HG03469 (cell line): ENCODE results near the gene NPHP4.
"Not testable (repeated sequence)": the region's sequence is repeated elsewhere in the genome, so short reads cannot be mapped to it uniquely, and the experiment has no call there.

Experiments
- ATAC-seq: cut with Tn5 transposase; IDR thresholded peaks from one replicate; pipeline ENCODE4 v1.9.1; 2021; ENCODE audit warnings: mild to moderate bottlenecking, moderate library complexity, moderate number of reproducible peaks; ENCODE audit not compliant: unreplicated experiment

Gene NPHP4

DNA sequence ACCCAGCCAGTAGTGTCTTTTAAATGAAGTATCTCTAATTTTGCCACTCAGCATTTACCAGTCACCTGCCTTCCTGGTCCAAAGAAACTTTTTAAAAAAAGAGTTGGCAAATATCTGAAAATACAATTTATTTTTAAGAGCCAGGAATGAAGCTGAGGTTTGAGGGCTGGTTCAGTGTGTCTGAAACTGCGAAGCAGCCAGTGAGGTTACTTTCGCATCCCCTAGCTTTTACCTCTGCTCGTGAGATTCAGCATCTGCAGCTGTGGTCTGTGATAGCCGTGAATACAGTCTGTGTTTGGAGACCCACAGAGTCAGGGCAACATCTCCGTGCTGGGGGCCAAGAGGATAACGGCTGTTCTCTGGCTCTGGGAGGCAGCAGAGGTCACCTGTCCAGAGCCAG is 32.2 kb upstream of the NPHP4 start:
- ATAC-seq = no peak

DNA sequence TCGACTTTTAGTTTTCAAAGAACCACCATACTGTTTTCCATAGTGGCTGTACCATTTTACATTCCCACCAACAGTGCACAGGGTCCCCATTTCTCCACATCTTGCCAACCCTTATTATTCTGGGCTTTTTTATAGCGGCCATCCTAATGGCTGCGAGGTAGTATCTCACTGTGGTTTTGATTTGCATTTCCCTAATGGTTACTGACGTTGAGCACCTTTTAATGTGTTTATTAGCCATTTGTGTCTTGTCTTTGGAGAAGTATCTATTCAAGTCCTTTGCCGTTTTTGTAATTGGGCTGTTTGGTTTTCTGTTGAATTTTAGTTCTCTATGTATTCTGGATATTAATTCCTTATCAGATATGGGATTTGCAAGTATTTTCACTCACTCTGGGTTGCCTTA is 31.1 kb upstream of the NPHP4 start:
- no peak for ATAC-seq

- ATAC-seq = no peak
Measured at GRCh38 chr1:6022193-6022592, 30.0 kb upstream of the NPHP4 start.

DNA sequence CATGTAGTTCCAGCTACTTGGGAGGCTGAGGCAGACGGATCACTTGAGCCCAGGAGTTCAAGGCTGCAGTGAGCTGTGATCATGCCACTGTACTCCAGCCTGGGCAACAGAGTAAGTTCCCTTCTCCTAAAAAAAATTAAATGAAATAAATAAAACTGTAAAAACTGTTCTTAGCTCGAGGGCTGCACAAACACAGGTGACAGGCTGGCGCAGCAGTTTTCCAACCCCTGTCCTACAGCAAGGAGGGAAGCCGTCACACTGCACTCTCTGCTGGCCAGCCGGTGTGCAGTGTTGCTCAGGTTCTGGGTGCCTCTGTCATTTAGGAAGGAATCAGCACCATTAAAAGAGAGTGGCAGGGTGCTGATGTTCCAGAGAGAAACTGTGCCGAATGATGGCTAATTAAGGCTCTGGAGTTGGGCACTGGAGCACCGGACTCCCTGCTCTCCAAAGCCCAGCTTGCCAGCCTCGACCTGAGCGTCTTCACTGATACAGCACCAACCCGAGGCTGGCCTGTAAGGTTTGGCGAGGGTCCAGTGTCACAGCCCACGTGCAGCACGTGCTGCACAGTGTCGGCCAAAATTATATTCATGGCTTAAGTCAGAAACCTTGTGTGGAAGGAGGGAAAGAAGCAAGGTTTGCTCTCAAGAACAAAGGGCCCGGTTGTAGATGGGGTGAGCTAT is 27.1 kb upstream of the NPHP4 start:
- no peak for ATAC-seq

- not testable (repeated sequence) for ATAC-seq
Measured at GRCh38 chr1:6017654-6018053, 25.4 kb upstream of the NPHP4 start.

DNA sequence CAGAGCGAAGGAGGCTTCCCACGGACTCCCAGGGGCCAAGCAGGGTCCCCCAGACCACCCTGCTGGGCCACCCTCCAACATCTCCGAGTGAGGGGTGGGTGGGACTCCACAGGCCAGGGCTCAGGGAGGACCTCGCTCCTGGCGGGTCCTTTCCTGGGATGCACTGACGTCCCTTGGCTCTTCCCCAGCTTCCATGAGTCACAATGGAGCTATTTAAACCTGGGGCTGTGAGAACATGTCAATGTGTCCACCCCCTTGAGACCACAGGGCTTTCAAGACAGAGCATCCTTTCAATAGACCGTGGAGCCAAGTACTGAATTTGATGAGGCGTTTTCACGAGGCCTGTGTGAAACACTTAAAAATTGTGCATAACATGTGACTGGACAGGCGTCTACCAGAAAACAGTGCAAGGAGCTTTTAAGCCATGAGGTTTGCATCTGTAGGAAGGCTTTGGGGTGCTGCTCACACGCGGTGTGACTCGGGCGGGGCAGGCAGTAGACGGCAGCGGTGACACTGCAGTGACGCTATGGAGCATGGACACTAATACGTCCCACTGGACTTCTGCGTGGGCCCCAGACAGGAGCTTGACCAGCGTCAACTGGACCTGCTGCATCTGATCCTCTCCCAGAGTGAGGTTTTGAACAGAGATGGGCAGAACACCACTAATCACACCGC is 24.1 kb upstream of the NPHP4 start:
- no peak for ATAC-seq

- ATAC-seq = no peak
Measured at GRCh38 chr1:6014130-6014999, 22.1 kb upstream of the NPHP4 start.

DNA sequence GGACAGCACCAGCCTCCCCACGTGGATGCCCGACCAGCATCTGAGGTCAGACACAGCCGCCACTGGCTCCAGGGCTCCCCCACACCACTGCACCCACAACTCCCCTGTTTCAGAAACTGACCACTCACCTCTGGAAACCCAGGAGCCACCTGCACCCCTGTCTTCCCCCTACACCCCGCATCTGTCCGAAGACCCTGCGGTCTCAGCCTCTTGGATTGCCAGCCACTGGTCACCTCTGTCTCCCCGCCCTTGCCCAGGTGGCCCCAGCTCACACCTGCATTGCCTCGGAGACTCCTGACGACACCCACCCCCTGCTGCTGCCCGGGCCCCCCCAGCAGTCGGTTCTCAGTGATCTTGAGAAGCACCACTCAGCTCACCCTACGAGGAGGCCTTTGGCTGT is 21.3 kb upstream of the NPHP4 start:
- ATAC-seq = no peak

DNA sequence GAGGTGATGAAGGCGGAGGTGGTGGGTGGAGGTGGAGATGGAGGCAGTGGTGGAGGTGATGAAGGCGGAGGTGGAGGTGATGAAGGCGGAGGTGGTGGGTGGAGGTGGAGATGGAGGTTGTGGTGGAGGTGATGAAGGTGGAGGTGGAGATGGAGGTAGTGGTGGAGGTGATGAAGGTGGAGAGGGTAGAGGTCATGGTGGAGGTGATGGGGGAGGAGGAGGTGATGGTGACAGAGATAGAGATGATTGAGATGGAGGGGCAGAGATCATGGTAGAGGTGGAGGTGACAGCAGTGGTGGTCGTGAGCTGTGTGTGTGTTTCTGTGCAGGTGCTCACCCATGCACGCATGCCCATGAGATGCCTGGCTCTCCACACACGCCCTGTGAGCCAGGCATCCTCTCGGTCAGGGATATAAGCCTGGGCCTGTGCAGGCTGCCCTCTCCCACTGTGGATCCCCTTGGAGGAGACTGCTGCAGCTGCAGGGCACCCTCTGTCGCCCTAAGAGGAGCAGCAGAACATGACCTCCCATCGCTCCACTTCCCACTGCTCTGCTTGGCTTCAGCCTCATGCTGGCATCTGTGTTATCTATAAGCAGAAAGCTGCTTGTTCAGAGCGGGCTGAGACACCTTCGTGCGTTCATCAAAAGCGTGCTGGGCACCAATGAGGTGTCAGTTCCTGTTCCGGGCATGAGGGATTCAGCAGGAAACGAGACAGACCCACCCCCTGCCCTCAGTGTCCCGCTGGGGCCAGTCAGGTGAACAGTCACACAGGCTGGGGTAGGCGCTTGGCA is 20.5 kb upstream of the NPHP4 start:
- no peak for ATAC-seq

GRCh38 chr1:6011946-6012258 is 19.7 kb upstream of the NPHP4 start:
- ATAC-seq = no peak

- ATAC-seq = no peak
Measured at GRCh38 chr1:6011161-6011945, 19.1 kb upstream of the NPHP4 start.

GRCh38 chr1:6010554-6010953 is 18.3 kb upstream of the NPHP4 start:
- no peak for ATAC-seq

DNA sequence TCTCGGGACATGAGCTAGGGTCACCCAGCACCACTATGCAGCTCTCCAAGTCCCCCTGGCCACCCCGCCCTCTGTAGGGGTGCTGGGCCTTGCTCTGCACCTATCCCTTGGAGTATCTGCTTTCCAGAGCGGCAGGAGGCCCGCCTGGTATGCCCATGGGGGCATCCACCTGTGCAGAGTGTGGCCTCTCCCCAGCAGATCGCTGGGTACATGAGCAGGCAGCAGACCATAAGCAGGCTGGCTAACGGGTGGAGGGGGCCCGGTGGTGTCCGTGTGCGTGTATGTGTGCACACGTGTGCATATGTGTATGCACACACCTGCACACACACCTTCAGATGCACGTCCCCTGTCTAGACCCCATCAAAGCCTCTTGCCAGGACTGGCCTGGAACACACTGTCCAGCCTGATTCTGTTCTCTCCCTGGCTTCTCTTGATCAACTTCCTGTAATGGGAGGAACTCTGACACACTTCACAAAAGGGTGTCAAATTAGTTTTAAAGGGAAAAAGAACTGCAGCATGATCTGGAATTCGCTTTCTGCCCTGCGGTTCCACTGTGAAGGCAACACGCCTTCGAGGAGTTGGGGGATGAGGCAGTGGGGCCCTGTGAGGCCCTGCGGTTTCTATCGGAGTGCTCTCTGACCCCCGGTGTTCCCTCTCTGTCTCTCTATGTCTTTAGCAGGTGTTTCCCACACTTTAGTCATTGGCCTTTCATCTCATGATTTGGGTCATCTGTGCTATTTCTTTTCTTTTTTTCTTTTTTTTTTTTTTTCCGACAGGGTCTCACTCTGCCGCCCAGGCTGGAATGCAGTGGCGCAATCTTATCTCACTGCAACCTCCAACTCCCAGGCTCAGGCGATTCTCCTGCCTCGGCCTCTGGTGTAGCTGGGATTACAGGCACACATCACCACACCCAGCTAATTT is 17.2 kb upstream of the NPHP4 start:
- ATAC-seq = no peak

DNA sequence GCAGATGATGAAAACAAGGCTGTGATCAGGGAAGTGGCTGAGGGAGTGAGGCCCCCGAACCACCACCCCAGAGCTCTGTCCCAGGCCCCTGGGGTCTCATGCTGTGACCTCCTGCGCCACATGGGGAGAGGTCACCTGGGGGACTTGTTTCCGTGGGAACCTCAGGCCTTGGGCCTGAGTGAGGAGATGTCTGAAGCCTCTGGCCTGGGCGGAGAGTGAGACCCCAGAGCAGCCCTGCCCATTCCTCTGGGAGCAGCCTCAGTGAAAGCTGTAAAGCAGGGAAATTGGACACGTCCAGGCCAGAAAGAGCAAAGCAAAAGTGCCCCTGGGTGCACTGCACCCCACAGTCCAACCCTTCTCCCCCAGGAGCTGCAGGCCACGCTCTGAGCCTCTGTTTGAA is 16.5 kb upstream of the NPHP4 start:
- no peak for ATAC-seq

DNA sequence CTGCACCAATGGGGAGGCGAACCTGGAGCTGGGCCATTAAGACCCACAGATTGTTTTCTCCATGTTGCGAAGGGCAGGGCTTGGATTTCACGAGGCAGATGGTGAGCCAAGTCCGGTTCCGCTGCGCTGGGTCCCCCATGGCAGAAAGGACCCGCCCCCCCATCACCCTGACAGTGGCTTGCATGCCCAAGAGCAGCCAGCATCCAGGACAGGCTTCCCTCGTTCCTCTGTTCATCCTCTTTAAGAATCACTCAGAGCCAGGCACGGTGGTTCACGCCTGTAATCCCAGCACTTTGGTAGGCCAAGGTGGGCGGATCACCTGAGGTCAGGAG is 15.8 kb upstream of the NPHP4 start:
- no peak for ATAC-seq

- ATAC-seq = no peak
Measured at GRCh38 chr1:6007318-6008083, 15.3 kb upstream of the NPHP4 start.

DNA sequence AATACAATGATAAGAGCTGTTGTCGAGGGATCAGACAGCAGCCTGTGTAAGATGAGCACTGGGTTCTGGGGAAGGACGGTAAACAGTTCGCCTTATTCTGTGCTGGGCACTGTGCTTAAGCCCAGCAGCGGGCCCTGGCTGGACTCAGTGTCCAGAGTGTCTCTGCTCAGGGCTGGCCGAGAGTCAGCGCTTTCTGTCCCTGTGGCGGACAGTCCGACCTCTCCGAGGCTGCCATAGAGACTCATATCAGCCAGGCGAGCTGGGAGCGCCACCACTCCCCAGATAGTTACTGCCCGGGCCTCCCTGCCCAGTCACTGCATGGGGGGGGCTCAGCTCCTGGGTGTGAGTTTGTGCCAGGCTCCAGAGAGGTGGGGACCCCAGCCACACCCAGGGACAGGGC is 14.7 kb upstream of the NPHP4 start:
- ATAC-seq = no peak

DNA sequence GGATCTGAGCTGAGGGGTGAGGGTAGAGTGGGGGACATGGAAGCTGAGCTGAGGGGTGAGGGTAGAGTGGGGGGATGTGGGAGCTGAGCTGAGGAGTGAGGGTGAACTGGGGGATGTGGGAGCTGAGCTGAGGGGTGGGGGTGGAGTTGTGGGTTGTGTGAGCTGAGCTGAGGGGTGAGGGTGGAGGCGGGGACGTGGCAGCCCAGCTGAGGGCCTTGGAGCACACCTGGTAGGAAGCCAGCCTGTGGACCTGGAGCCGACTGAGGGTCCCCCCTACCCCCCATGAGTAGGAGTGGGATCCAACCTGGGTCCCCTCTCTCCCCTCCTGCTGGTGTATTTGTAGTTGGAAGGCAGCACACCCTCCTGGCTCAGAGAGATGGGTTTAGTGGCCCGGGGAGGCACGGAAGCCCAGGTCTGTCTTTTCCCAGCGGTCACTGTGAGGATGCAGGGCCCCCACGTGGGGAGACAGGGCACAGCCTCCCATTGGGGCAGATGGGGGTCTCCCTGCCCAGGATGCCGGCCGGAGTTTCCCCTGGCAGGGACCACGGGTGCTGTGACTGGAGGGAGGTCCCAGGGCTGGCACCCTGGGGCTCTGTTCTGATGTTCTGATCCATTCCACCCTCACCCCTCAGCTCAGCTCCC is 13.2 kb upstream of the NPHP4 start:
- no peak for ATAC-seq
